Caco-2 (cell line): Measurements from ENCODE around the gene ADAM30. TPM values are rescaled to one million over a fixed set of nuclear protein-coding genes. Genes with fewer than 3 reads are reported as not detected.

Source experiments
- BruUV-seq: library from RNA; stranded (reverse); fragments of 400-500 nt; replicated peaks from 2 replicates; lab custom pipeline; 2021; lab: Mats Ljungman, UMichigan
- CTCF ChIA-PET: fragments of 300-600 bp; sonication (Branson Sonifier 250); formaldehyde crosslinking; loops from one replicate; lab custom pipeline; 2022; ENCODE audit warnings: antibody characterized with exemption; lab: Charles Lee
- POLR2A ChIA-PET: fragments of 300-600 bp; sonication (Branson Sonifier 250); formaldehyde crosslinking; loops from one replicate; lab custom pipeline; 2022; ENCODE audit warnings: antibody characterized with exemption; lab: Charles Lee
- DNase-seq, 2 experiments: peaks; one replicate each; pipeline versions ENCODE4 v3.0.0 to v3.0.0-alpha.2; 2020 to 2022
- H3K27me3 ChIP-seq: replicated peaks from 2 replicates; pipeline ENCODE4 v1.6.0; 2011; ENCODE audit warnings: low read length; ENCODE audit not compliant: control insufficient read depth, insufficient read depth
- H3K36me3 ChIP-seq: 2 replicates; pipeline ENCODE4 v1.5.1; 2011; ENCODE audit warnings: low read length; ENCODE audit not compliant: control insufficient read depth, insufficient read depth
- H3K4me1 ChIP-seq: fragments of 250-450 bp; sonication (Bioruptor Pico); 2 replicates; pipeline ENCODE4 v1.5.1; 2020; ENCODE audit warnings: mild to moderate bottlenecking
- H3K4me3 ChIP-seq: 2 replicates; pipeline ENCODE4 v1.5.1; 2011; ENCODE audit warnings: low read depth, mild to moderate bottlenecking, control low read depth, low read length
- H3K9me3 ChIP-seq: fragments of 250-450 bp; sonication (Bioruptor Pico); 2 replicates; pipeline ENCODE4 v1.5.1; 2020; ENCODE audit warnings: mild to moderate bottlenecking, moderate library complexity
- H3K27ac Mint-ChIP-seq: one replicate; pipeline ENCODE4 v1.8.0; 2022; ENCODE audit warnings: mixed read lengths; ENCODE audit not compliant: unreplicated experiment
- H3K27me3 Mint-ChIP-seq: one replicate; pipeline ENCODE4 v1.8.0; 2022; ENCODE audit warnings: mixed read lengths; ENCODE audit not compliant: insufficient read depth, unreplicated experiment
- H3K36me3 Mint-ChIP-seq: one replicate; pipeline ENCODE4 v1.8.0; 2022; ENCODE audit warnings: mild to moderate bottlenecking, mixed read lengths; ENCODE audit not compliant: insufficient read depth, unreplicated experiment
- H3K4me1 Mint-ChIP-seq: one replicate; pipeline ENCODE4 v1.8.0; 2022; ENCODE audit warnings: low read depth, mixed read lengths; ENCODE audit not compliant: unreplicated experiment
- H3K4me3 Mint-ChIP-seq: one replicate; pipeline ENCODE4 v1.8.0; 2022; ENCODE audit warnings: mild to moderate bottlenecking, moderate library complexity, mixed read lengths; ENCODE audit not compliant: unreplicated experiment
- H3K9me3 Mint-ChIP-seq: one replicate; pipeline ENCODE4 v1.8.0; 2022; ENCODE audit warnings: mixed read lengths; ENCODE audit not compliant: unreplicated experiment
- intact Hi-C: fragments of 100-400 bp; cut with micrococcal nuclease; formaldehyde crosslinking; loops from one replicate; pipeline ENCODE4 v1.10.0; 2022; ENCODE audit not compliant: unreplicated experiment
- total RNA-seq: library from RNA; stranded (reverse); gene quantifications from 2 replicates; pipeline ENCODE4 v1.2.3, GENCODE V29; 2022
- TF ChIP-seq, protein P1 (sequence below), 2 experiments: fragments of 200-600 bp in 1 of 2; IDR thresholded peaks; 1 replicate in 1 of 2; 2 replicates in 1 of 2; pipeline versions ENCODE4 v1.5.1 to v1.8.0; 2011 to 2022; ENCODE audit warnings: antibody characterized with exemption in 1 of 2, control low read depth in 1 of 2, inconsistent platforms in 1 of 2, low read depth in 1 of 2, low read length in 1 of 2, mild to moderate bottlenecking in 1 of 2, moderate library complexity in 1 of 2; ENCODE audit not compliant: insufficient read depth in 1 of 2, severe bottlenecking in 1 of 2, unreplicated experiment in 1 of 2

Gene ADAM30
- total RNA-seq, 1 experiment from 2014 or later = not detected

DNA sequence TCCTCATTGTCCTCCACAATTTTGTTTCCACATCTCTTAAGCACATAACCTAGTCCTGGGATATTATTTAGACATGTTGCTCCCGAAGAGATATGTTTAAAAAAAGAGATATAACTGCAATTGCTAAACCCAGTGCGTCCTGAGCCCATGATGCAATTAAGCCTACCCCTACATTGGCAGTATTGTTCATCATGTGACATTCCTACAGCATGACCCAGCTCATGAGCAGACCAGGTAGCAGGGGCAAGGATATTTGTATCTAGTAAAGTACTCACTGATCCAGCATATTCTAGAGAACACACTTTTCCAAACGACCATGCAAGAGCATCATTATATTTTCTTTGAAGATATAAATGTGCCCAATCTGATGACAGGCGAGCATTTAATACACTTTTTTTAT is 1.2 kb downstream of the ADAM30 start:
- Mint-ChIP-seq H3K4me3 (no peak overlapping the region), H3K36me3 (no peaks in the 10 kb centered on the region), H3K9me3 (no peaks in the 10 kb centered on the region), H3K4me1 (peaks cover 8% of the 10 kb centered on the region), H3K27me3 (no peaks in the 10 kb centered on the region), H3K27ac (no peak overlapping the region)
- TF ChIP-seq, protein P1, sequence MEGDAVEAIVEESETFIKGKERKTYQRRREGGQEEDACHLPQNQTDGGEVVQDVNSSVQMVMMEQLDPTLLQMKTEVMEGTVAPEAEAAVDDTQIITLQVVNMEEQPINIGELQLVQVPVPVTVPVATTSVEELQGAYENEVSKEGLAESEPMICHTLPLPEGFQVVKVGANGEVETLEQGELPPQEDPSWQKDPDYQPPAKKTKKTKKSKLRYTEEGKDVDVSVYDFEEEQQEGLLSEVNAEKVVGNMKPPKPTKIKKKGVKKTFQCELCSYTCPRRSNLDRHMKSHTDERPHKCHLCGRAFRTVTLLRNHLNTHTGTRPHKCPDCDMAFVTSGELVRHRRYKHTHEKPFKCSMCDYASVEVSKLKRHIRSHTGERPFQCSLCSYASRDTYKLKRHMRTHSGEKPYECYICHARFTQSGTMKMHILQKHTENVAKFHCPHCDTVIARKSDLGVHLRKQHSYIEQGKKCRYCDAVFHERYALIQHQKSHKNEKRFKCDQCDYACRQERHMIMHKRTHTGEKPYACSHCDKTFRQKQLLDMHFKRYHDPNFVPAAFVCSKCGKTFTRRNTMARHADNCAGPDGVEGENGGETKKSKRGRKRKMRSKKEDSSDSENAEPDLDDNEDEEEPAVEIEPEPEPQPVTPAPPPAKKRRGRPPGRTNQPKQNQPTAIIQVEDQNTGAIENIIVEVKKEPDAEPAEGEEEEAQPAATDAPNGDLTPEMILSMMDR (IDR thresholded peaks at IDR 0.05; ENCODE audit: insufficient read depth in 1 of 2, low read depth in 1 of 2, low read length in 1 of 2, severe bottlenecking in 1 of 2, unreplicated experiment in 1 of 2) = no peak
- Histone ChIP-seq H3K9me3 (no peaks in the 10 kb centered on the region), H3K4me1 (no peaks in the 10 kb centered on the region), H3K27me3 (no peaks in the 10 kb centered on the region), H3K36me3 (no peaks in the 10 kb centered on the region), H3K4me3 (no peak overlapping the region)
- ChIA-PET CTCF (no interaction called here), POLR2A (no interaction called here)
- no TSS peak for BruUV-seq
- DNase-seq = no peak
- intact Hi-C loops = no loop called here

DNA sequence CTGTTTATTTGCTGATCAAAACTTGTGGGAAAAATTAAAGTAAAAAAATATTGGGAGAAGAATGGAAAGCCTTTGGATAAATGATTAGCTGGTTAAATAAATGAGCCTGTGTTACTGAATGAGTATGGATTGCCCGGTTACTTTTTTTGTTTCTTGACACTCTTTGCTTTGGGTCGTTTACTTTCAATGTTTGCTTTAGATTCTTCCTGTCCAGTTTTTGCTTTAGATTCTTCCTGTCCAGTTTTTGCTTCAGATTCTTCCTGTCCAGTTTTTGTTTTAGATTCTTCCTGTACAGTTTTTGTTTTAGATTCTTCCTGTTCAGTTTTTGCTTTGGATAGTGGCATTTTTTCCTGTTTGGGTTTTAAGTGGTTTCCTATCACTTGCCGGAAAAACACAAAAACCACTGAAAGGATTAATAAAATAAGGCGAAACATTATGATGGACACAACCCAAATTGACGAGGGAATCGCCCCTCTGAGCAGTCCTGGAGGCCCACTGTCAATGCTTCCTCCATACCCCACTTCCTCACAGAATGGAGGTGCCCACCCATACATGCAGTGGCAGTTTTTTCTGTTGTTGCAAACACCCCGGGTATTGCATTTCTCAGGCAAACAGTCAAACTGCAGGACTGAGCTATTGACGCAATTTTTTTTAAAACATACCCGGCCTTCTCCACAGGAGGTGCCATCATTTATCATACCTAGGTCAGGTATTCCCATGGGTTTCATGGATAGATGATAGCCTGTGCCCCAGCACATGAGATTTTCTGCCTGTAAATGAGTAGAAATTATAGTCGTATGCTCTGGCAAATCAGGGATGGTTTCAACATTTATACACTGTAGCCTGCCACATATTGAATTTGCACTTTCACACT is 2.3 kb downstream of the ADAM30 start:
- intact Hi-C loops = no loop called here
- Mint-ChIP-seq H3K9me3 (peaks cover 5% of the 10 kb centered on the region), H3K4me3 (no peak overlapping the region), H3K27me3 (no peaks in the 10 kb centered on the region), H3K27ac (no peak overlapping the region), H3K4me1 (peaks cover 8% of the 10 kb centered on the region), H3K36me3 (no peaks in the 10 kb centered on the region)
- ChIA-PET POLR2A (no interaction called here), CTCF (no interaction called here)
- H3K4me3 ChIP-seq = no peak overlapping the region
- no peaks in the 10 kb centered on the region for H3K27me3 ChIP-seq
- no peaks in the 10 kb centered on the region for H3K36me3 ChIP-seq
- DNase-seq = no peak
- no peaks in the 10 kb centered on the region for H3K4me1 ChIP-seq
- no peaks in the 10 kb centered on the region for H3K9me3 ChIP-seq
- TF ChIP-seq, protein P1 (IDR thresholded peaks at IDR 0.05; ENCODE audit: insufficient read depth in 1 of 2, low read depth in 1 of 2, low read length in 1 of 2, severe bottlenecking in 1 of 2, unreplicated experiment in 1 of 2) = no peak
- no TSS peak for BruUV-seq

DNA sequence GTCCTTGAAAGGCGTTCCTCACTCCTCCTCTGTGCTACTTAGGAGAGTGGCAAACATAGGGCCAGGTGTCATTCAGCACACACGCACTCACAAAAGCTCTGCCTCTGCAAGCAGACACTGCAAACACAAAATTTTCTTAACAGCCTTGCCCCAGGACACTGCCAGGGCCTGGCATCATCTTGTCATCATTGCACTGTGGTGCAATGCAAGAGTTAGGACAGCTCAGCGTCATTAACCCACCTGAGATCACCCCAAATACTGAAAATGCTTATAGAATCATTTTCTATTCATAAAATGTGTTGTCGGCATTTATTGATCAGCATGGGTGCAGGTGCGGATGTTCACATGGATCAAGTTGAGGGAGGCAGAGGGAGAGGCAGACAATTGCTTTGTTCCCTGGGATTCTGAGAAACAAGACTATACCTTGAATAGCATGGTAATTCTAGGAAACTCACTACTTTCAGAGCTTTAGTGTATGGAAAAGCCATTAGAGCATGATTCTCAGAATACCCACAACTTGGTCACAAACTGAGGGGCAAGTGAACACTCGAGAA is 3.0 kb downstream of the ADAM30 start:
- CTCF ChIA-PET = no interaction called here
- BruUV-seq = no TSS peak

More for the DNA sequence above, 3.0 kb downstream of the ADAM30 start:
- H3K4me3 Mint-ChIP-seq = no peak overlapping the region
- POLR2A ChIA-PET = no interaction called here
- Histone ChIP-seq H3K27me3 (no peaks in the 10 kb centered on the region), H3K36me3 (no peaks in the 10 kb centered on the region), H3K4me3 (no peak overlapping the region), H3K9me3 (no peaks in the 10 kb centered on the region), H3K4me1 (no peaks in the 10 kb centered on the region)
- H3K4me1 Mint-ChIP-seq = peaks cover 8% of the 10 kb centered on the region
- peaks cover 12% of the 10 kb centered on the region for H3K9me3 Mint-ChIP-seq
- no peak for DNase-seq
- TF ChIP-seq, protein P1 (IDR thresholded peaks at IDR 0.05; ENCODE audit: insufficient read depth in 1 of 2, low read depth in 1 of 2, low read length in 1 of 2, severe bottlenecking in 1 of 2, unreplicated experiment in 1 of 2) = no peak
- H3K27me3 Mint-ChIP-seq = no peaks in the 10 kb centered on the region
- no peaks in the 10 kb centered on the region for H3K36me3 Mint-ChIP-seq
- no peak overlapping the region for H3K27ac Mint-ChIP-seq
- intact Hi-C loops = no loop called here
